Measurements from ENCODE around the gene MACF1. TPM values are rescaled to one million over a fixed set of nuclear protein-coding genes. Genes with fewer than 3 reads are reported as not detected.

The MACF1 gene
- total and polyA plus RNA-seq, 7 donors = 38.9 to 162 (median 71.4) TPM

DNA sequence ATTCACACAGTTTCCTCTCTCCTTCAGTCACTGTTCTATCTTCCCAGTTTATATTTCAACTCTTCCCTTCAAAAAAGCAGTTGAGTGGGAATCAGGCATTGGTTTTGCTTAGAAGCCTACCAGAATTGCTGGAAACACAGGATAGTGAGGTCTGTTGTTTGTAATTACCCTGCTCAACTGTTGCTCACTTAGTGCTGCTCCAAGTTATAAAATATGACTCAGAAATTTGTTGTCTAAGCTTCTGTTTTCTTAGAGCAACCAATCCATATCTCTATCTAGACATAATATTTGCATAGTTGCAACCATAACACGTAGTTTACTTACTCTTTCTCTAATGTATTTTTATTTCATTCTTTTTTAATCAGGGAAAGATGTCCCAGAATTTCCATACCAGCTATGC lies 87.9 kb downstream of the MACF1 start:
- TF ChIP-seq, protein P1, sequence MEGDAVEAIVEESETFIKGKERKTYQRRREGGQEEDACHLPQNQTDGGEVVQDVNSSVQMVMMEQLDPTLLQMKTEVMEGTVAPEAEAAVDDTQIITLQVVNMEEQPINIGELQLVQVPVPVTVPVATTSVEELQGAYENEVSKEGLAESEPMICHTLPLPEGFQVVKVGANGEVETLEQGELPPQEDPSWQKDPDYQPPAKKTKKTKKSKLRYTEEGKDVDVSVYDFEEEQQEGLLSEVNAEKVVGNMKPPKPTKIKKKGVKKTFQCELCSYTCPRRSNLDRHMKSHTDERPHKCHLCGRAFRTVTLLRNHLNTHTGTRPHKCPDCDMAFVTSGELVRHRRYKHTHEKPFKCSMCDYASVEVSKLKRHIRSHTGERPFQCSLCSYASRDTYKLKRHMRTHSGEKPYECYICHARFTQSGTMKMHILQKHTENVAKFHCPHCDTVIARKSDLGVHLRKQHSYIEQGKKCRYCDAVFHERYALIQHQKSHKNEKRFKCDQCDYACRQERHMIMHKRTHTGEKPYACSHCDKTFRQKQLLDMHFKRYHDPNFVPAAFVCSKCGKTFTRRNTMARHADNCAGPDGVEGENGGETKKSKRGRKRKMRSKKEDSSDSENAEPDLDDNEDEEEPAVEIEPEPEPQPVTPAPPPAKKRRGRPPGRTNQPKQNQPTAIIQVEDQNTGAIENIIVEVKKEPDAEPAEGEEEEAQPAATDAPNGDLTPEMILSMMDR (IDR thresholded peaks at IDR 0.05) = no peak
- 93 to 100% (median 94%) methylated on average over 1 of the region's 1 CpG for WGBS, 3 donors

DNA sequence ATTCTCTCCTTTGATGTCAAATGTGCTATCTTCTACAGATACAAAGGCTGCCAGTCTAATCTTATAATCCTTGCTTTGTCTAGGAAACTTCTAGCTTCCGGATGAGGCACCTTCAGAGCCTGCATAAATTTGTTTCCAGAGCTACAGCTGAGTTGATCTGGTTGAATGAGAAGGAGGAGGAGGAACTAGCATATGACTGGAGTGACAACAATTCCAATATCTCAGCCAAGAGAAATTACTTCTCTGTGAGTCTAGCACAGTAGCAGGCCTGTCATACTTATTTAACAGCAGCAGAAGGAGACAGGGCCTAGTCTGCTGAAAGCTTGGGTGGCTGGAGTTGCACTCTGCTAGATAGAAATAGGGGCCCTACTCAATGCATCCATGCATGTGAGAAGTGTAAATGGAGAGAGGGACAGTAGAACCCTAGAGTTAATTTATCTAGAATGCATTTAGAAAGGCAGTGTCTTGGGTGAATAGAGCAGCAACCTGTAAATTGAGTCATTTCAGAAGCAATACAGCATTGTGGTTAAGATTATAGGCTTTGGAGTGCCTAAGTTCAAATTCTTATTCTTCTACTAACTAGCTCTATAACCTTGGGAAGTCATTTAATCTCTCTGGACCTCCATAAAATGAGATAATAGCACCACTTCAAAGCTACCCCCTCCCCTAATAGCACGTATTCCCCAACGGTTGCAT lies 89.0 kb downstream of the MACF1 start:
- no peaks in the 10 kb centered on the region for H3K27me3 ChIP-seq (ENCODE audit: insufficient read depth in 3 of 3, low read length in 2 of 3)
- H3K9me3 ChIP-seq = no peaks in the 10 kb centered on the region
- WGBS, 3 donors = 69 to 76% (median 71%) methylated on average over 3 of the region's 3 CpGs
- TF ChIP-seq, protein P1 (IDR thresholded peaks at IDR 0.05) = no peak
- H3K4me3 ChIP-seq = no peak overlapping the region
- H3K27ac ChIP-seq = no peak overlapping the region
- DNase-seq = no peak
- peak; percentile 62 to 80 (median 79) for ATAC-seq
- no peaks in the 10 kb centered on the region for H3K4me1 ChIP-seq
- intact Hi-C loops (cut with DNase I) = no loop called here
- H3K36me3 ChIP-seq (ENCODE audit: insufficient read depth in 1 of 2, low read depth in 1 of 2) = peaks cover 5 to 94% of the 10 kb centered on the region in 2 donors

More for the DNA sequence above, 87.9 kb downstream of the MACF1 start:
- Histone ChIP-seq H3K36me3 (ENCODE audit: insufficient read depth in 1 of 2, low read depth in 1 of 2) (peaks cover 5 to 94% of the 10 kb centered on the region in 2 donors), H3K9me3 (no peaks in the 10 kb centered on the region), H3K4me3 (no peak overlapping the region), H3K27ac (no peak overlapping the region), H3K27me3 (ENCODE audit: insufficient read depth in 3 of 3, low read length in 2 of 3) (no peaks in the 10 kb centered on the region), H3K4me1 (no peaks in the 10 kb centered on the region)
- DNase-seq (no peak), ATAC-seq (no peak)
- intact Hi-C loops (cut with DNase I) = no loop called here

DNA sequence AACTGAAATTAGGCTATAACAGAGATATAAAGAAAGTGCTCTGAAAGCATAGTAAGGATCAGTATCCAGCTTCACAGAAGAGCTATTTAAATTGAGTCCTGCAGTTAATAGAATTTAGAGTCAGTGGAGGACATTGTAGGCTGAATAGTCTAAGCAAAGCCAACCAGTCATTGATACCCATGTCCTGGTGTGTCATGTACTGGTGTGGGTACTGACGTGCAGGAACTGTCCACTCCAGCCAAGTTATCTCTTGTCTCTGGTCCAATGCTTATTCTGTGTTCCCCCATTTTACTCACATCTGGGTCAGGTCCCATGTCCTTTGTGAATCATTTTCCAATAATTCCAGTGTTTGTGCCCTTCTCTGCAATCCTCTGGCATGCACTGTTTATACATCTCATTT lies 90.0 kb downstream of the MACF1 start:
- peak; percentile 81 to 96 (median 94) for ATAC-seq
- H3K36me3 ChIP-seq (ENCODE audit: insufficient read depth in 1 of 2, low read depth in 1 of 2) = peaks cover 5 to 94% of the 10 kb centered on the region in 2 donors
- H3K9me3 ChIP-seq = no peaks in the 10 kb centered on the region
- H3K27me3 ChIP-seq (ENCODE audit: insufficient read depth in 3 of 3, low read length in 2 of 3) = no peaks in the 10 kb centered on the region
- WGBS, 3 donors = 29 to 48% (median 31%) methylated on average over 1 of the region's 1 CpG
- intact Hi-C loops (cut with DNase I) = no loop called here
- H3K27ac ChIP-seq = no peak overlapping the region
- H3K4me1 ChIP-seq = no peaks in the 10 kb centered on the region
- DNase-seq = no peak
- no peak overlapping the region for H3K4me3 ChIP-seq
- TF ChIP-seq, protein P1 (IDR thresholded peaks at IDR 0.05) = no peak

DNA sequence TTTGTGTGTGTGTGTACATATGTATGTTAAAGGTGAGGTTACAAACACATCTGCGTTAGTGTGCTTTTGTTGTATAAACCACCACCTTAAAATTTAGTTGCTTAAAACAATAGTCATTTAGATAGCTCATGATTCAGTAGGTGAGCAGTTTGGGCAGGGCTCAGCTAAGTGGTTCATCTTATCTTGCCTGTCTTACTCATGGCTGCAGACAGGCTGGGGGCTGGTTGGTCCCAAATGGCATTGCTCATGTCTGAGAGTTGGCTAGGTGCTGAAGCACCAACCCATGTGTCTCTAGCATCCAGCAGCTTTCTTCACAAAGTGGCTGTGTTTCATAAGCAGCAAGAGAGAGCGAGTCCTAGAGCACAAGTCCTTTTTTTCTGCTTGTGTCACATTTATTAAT lies 91.4 kb downstream of the MACF1 start:
- H3K9me3 ChIP-seq = no peaks in the 10 kb centered on the region
- no peaks in the 10 kb centered on the region for H3K27me3 ChIP-seq (ENCODE audit: insufficient read depth in 3 of 3, low read length in 2 of 3)
- intact Hi-C loops (cut with DNase I) = no loop called here
- 97 to 100% (median 100%) methylated on average over 2 of the region's 2 CpGs for WGBS, 3 donors
- peak in 2 of 4 donors; percentile 55 to 57 for ATAC-seq
- TF ChIP-seq, protein P1 (IDR thresholded peaks at IDR 0.05) = no peak
- H3K36me3 ChIP-seq (ENCODE audit: insufficient read depth in 1 of 2, low read depth in 1 of 2) = peaks cover 5 to 100% of the 10 kb centered on the region in 2 donors
- no peak overlapping the region for H3K4me3 ChIP-seq
- H3K4me1 ChIP-seq = no peaks in the 10 kb centered on the region
- DNase-seq = no peak
- H3K27ac ChIP-seq = no peak overlapping the region

DNA sequence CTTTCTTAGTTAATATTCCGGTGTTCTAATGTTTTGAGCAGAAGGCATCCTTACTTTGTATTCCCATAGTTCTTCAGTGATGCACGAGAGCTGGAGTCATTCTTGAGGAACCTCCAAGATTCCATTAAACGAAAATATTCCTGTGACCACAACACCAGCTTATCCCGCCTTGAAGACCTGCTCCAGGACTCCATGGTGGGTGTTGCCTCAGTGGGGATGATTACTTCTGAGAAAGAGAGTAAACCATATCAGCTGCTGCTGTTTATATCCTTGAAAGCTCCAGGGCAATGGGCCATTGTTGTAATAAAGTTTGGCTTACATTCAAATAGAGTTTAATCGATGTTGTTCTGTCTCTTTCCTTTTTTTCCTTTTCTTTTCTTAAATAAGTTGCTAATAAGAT lies 93.1 kb downstream of the MACF1 start:
- 36 to 55% (median 47%) methylated on average over 5 of the region's 5 CpGs for WGBS, 3 donors
- Histone ChIP-seq H3K27me3 (ENCODE audit: insufficient read depth in 3 of 3, low read length in 2 of 3) (no peaks in the 10 kb centered on the region), H3K36me3 (ENCODE audit: insufficient read depth in 1 of 2, low read depth in 1 of 2) (peaks cover 2 to 100% of the 10 kb centered on the region in 2 donors), H3K27ac (no peak overlapping the region), H3K4me1 (no peaks in the 10 kb centered on the region), H3K4me3 (no peak overlapping the region), H3K9me3 (no peaks in the 10 kb centered on the region)
- intact Hi-C loops (cut with DNase I) = no loop called here
- TF ChIP-seq, protein P1 (IDR thresholded peaks at IDR 0.05) = no peak
- DNase-seq = no peak
- no peak for ATAC-seq
